ENCODE data around the gene TACR1. TPM values are rescaled to one million over a fixed set of nuclear protein-coding genes. Genes with fewer than 3 reads are reported as not detected.

The TACR1 gene
- polyA plus RNA-seq, 1 donor from 2014 or later, result 0.78 TPM

- H4K20me1 ChIP-seq (ENCODE audit: insufficient read depth), result no peaks in the 10 kb centered on the region
- H3K9me2 ChIP-seq (ENCODE audit: insufficient read depth, low read length), result no peaks in the 10 kb centered on the region
- no peaks in the 10 kb centered on the region for H3K36me3 ChIP-seq (ENCODE audit: insufficient read depth, low read length)
- no peaks in the 10 kb centered on the region for H3K79me2 ChIP-seq (replicated peaks; ENCODE audit: insufficient read depth, low read length)
- no peaks in the 10 kb centered on the region for H3K9me3 ChIP-seq (ENCODE audit: low read length)
- H3F3A ChIP-seq (ENCODE audit: insufficient read depth, low read length, poor library complexity, severe bottlenecking), result no peaks in the 10 kb centered on the region
- TF ChIP-seq POLR2AphosphoS5 (IDR thresholded peaks at IDR 0.05) (no peak), SMC3 (conservative IDR thresholded peaks at IDR 0.05; ENCODE audit: poor library complexity) (no peak), REST (IDR thresholded peaks at IDR 0.05; ENCODE audit: borderline replicate concordance) (no peak), EZH2 (IDR thresholded peaks at IDR 0.05; ENCODE audit: borderline replicate concordance, insufficient read depth, low read length, poor library complexity, severe bottlenecking) (no peak), MXI1 (conservative IDR thresholded peaks at IDR 0.05; ENCODE audit: poor library complexity, severe bottlenecking) (no peak), RAD21 (conservative IDR thresholded peaks at IDR 0.05) (no peak), TAF1 (IDR thresholded peaks at IDR 0.05; ENCODE audit: low read depth) (no peak), CTCF (IDR thresholded peaks at IDR 0.05; ENCODE audit: poor library complexity, severe bottlenecking) (no peak), EP300 (conservative IDR thresholded peaks at IDR 0.05; ENCODE audit: poor library complexity, severe bottlenecking) (no peak)
- H3K9ac ChIP-seq (ENCODE audit: low read length), result no peak overlapping the region
- H2AFZ ChIP-seq (ENCODE audit: low read depth, low read length), result no peak overlapping the region
- H3K4me3 ChIP-seq (ENCODE audit: low read length), result no peak overlapping the region
- H3K27me3 ChIP-seq (ENCODE audit: insufficient read depth, low read depth, low read length), result no peaks in the 10 kb centered on the region
- no peak overlapping the region for H3K4me2 ChIP-seq (ENCODE audit: low read length)
- H3K27ac ChIP-seq (ENCODE audit: low read length), result no peak overlapping the region
These were observed 174.1 kb downstream of the TACR1 start for GRCh38 chr2:75025216-75025615.

GRCh38 chr2:75023666-75024455 lies 175.5 kb downstream of the TACR1 start:
- no peak overlapping the region for H3K4me2 ChIP-seq (ENCODE audit: low read length)
- H3K27me3 ChIP-seq (ENCODE audit: insufficient read depth, low read depth, low read length), result no peaks in the 10 kb centered on the region
- TF ChIP-seq REST (IDR thresholded peaks at IDR 0.05; ENCODE audit: borderline replicate concordance) (no peak), EP300 (conservative IDR thresholded peaks at IDR 0.05; ENCODE audit: poor library complexity, severe bottlenecking) (no peak), RAD21 (conservative IDR thresholded peaks at IDR 0.05) (no peak), MXI1 (conservative IDR thresholded peaks at IDR 0.05; ENCODE audit: poor library complexity, severe bottlenecking) (no peak), CTCF (IDR thresholded peaks at IDR 0.05; ENCODE audit: poor library complexity, severe bottlenecking) (no peak), POLR2AphosphoS5 (IDR thresholded peaks at IDR 0.05) (no peak), EZH2 (IDR thresholded peaks at IDR 0.05; ENCODE audit: borderline replicate concordance, insufficient read depth, low read length, poor library complexity, severe bottlenecking) (no peak)
- no peak overlapping the region for H3K9ac ChIP-seq (ENCODE audit: low read length)
- H3K79me2 ChIP-seq (replicated peaks; ENCODE audit: insufficient read depth, low read length), result no peaks in the 10 kb centered on the region
- H4K20me1 ChIP-seq (ENCODE audit: insufficient read depth), result no peaks in the 10 kb centered on the region
- no peak overlapping the region for H2AFZ ChIP-seq (ENCODE audit: low read depth, low read length)
- no peaks in the 10 kb centered on the region for H3F3A ChIP-seq (ENCODE audit: insufficient read depth, low read length, poor library complexity, severe bottlenecking)
- H3K9me2 ChIP-seq (ENCODE audit: insufficient read depth, low read length), result no peaks in the 10 kb centered on the region
- H3K27ac ChIP-seq (ENCODE audit: low read length), result no peak overlapping the region
- no peaks in the 10 kb centered on the region for H3K9me3 ChIP-seq (ENCODE audit: low read length)
- H3K36me3 ChIP-seq (ENCODE audit: insufficient read depth, low read length), result no peaks in the 10 kb centered on the region
- no peak overlapping the region for H3K4me3 ChIP-seq (ENCODE audit: low read length)
